ENCODE measurements around the gene CFAP100.

Gene CFAP100

DNA sequence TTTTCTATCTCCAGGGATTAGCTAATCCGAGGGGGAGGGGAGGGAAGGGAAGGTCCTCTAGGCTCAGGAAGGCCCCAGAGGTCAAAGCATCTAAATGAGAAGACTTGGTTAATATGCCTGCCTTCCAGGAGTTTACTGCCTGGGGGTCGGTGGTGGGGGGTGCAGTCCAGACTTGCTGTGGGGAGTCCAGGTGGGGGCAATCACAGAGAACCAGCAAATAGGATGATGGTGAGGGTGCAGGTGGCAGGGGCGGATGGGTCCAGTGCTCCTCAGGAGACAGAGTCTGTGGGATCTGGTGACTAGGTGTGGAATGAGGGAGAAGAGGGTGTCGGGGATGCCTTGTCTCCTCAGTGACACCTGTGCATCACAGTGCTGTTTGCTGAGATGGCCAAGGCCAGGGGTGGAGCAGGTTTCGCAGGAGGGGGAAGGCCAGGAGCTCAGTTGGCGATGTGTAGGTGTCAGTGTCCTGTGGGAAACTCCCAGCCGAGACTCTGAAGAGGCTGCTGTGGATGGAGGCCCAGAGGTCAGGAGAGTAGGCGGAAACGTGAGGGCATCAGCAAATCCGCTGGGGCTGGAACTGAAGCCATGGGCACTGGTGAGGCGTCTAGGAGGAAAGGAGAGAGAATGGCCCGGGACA is 8.1 kb downstream of the CFAP100 start:
- DNase-seq, result no peak
- TF ChIP-seq, protein P1, sequence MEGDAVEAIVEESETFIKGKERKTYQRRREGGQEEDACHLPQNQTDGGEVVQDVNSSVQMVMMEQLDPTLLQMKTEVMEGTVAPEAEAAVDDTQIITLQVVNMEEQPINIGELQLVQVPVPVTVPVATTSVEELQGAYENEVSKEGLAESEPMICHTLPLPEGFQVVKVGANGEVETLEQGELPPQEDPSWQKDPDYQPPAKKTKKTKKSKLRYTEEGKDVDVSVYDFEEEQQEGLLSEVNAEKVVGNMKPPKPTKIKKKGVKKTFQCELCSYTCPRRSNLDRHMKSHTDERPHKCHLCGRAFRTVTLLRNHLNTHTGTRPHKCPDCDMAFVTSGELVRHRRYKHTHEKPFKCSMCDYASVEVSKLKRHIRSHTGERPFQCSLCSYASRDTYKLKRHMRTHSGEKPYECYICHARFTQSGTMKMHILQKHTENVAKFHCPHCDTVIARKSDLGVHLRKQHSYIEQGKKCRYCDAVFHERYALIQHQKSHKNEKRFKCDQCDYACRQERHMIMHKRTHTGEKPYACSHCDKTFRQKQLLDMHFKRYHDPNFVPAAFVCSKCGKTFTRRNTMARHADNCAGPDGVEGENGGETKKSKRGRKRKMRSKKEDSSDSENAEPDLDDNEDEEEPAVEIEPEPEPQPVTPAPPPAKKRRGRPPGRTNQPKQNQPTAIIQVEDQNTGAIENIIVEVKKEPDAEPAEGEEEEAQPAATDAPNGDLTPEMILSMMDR (IDR thresholded peaks at IDR 0.05; ENCODE audit: low read depth, low read length, missing control alignments), result no peak
- H3K36me3 ChIP-seq (replicated peaks), result no peaks in the 10 kb centered on the region
- in situ Hi-C loops (cut with HindIII; ENCODE audit: low pct_ligation_motif_present, low sequenced_read_pairs), result no loop called here
- H3K4me3 ChIP-seq (ENCODE audit: low read depth, low read length), result no peak overlapping the region
- no peak overlapping the region for H3K27ac ChIP-seq
- H3K27me3 ChIP-seq (replicated peaks), result no peaks in the 10 kb centered on the region

DNA sequence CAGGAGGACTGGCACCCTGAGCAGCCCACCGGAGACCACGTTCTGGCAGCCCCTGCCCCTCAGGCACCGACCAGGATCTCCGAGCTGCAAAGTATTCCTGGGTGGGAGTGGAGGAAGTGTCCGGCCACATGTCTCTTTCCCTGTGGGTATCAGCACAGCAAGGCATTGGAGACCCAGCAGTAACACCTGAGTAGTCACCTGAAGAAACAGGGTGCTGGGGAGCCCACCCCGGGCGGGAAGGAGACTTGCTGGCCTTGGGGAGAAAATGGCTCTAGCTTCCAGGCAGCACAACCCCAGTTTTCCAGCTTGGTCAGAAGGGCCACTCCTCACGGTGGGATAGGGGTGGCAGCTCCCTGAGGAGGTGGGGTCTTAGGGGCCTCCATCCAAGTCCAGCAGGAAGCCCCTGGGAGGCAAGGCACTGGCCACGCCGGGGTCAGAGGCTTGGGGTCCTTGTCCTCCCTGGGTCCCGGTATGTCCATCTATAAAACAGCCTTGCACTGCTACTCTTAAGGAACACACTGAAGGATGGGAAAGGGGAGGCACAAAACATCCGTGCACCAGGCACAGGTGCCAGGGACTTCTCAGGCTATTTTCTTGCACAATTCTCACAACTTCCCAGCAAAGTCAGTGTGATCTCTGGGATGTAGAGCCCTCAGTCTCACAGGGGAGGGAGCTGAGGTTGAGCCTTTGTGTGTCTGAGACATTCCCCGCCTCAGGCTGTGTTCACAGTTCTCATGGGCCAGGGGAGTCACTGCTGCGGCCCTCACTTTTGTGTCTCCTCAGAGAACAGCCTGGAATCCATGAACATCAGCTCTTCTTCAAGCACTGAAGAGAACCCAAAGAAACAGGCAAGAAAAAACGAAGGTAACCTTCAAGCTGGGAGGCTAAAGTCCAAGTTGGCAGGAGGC is 11.9 kb downstream of the CFAP100 start:
- no peak for DNase-seq
- no peaks in the 10 kb centered on the region for H3K36me3 ChIP-seq (replicated peaks)
- H3K27ac ChIP-seq, result no peak overlapping the region
- no peak overlapping the region for H3K4me3 ChIP-seq (ENCODE audit: low read depth, low read length)
- in situ Hi-C loops (cut with HindIII; ENCODE audit: low pct_ligation_motif_present, low sequenced_read_pairs), result no loop called here
- H3K27me3 ChIP-seq (replicated peaks), result no peaks in the 10 kb centered on the region
- TF ChIP-seq, protein P1 (IDR thresholded peaks at IDR 0.05; ENCODE audit: low read depth, low read length, missing control alignments), result no peak

DNA sequence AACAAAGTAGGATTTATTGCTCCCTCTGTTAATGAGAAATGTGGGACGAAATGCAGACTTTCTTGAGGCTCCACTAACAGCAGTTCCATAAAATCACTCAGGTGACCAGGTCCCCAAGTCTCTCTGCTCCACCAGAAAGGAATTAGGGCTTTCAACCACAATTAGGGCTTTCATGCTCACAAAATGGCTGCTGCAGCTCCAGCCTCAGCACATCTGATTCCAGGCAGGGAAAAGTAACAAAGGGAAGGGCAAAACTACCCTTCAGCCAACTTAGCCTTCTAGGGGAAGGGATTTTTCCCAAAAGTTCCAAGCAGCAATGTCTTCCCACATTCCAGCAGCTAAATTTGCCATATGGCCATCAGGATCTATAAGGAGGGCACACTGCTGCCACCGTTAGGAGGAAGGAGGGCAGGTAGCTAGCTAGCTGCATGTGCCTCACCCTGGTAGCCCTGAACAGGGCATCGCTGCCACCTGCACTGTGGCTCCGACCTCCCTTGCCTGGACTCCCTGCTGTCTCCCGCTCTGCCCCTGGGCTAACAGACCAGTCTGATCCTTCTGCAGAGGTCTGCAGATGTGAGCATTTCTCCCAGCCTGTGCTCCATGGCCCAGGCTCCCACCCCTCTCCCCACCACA is 12.8 kb downstream of the CFAP100 start:
- Histone ChIP-seq H3K4me3 (ENCODE audit: low read depth, low read length) (no peak overlapping the region), H3K27ac (no peak overlapping the region), H3K36me3 (replicated peaks) (no peaks in the 10 kb centered on the region), H3K27me3 (replicated peaks) (no peaks in the 10 kb centered on the region)
- in situ Hi-C loops (cut with HindIII; ENCODE audit: low pct_ligation_motif_present, low sequenced_read_pairs), result no loop called here
- TF ChIP-seq, protein P1 (IDR thresholded peaks at IDR 0.05; ENCODE audit: low read depth, low read length, missing control alignments), result no peak
- no peak for DNase-seq

DNA sequence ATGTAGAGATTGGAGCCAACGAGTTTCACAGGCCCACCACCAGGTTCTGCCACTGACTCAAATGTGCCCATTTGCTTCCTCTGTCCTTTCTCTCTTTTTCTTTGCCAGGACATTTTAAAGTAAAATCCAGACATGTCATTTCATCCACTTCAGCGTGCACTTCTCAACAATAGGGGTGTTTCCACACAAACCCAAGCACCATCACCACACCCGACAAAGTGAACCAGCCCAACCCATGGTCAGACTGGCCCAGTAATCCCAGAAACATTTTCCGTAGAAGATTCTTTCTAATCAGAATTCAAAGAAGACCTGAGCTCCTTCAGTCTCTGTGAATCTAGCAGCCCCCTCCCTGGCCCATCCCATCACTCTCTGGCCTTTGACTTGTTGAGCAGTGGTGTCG is 13.4 kb downstream of the CFAP100 start:
- H3K4me3 ChIP-seq (ENCODE audit: low read depth, low read length), result no peak overlapping the region
- TF ChIP-seq, protein P1 (IDR thresholded peaks at IDR 0.05; ENCODE audit: low read depth, low read length, missing control alignments), result no peak
- in situ Hi-C loops (cut with HindIII; ENCODE audit: low pct_ligation_motif_present, low sequenced_read_pairs), result no loop called here
- H3K36me3 ChIP-seq (replicated peaks), result no peaks in the 10 kb centered on the region
- no peak for DNase-seq
- H3K27ac ChIP-seq, result no peak overlapping the region
- H3K27me3 ChIP-seq (replicated peaks), result no peaks in the 10 kb centered on the region

DNA sequence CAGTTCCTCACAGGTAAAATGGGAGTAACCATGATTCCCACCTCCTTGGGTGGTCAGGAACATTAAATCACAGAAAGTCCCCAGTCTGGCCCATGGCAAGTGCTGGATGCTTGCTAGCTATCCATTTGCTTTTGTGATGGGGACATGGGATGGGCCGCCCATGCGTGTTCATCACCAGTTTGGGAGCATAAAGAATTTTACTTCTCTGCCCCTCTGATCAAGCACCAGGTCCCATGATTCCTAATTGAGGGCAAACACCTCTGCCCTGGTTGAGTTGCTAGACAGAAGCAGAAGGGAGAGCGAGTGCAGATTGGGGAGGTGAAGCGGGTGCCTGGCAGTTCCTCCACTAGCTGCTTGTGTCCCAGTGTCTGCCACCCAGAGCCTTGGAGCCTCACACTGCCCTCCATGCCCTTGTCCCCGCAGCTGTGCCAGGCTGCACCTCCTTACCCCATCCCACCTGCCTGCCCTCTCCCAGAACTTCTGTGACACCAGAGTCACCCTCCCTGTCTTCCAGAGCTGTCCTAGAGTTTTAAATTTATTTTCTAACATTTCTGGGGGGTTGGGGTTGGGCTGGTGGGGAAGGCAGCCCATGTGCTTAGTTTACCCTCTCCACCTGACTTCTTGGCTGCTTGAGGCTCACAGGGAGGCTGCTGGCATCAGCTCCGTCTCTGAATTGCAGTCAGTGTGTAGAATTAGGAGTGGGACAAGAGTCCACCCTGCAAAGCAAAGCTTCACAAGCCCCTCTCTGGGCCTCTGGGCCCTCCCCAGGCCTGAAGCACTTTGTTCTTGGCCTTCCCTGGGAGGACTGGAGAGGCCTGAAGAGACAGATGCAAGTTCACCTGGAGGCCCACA is 18.4 kb downstream of the CFAP100 start:
- TF ChIP-seq, protein P1 (IDR thresholded peaks at IDR 0.05; ENCODE audit: low read depth, low read length, missing control alignments), result no peak
- in situ Hi-C loops (cut with HindIII; ENCODE audit: low pct_ligation_motif_present, low sequenced_read_pairs), result no loop called here
- H3K27ac ChIP-seq, result no peak overlapping the region
- H3K27me3 ChIP-seq (replicated peaks), result peaks cover 8% of the 10 kb centered on the region
- DNase-seq, result no peak
- no peak overlapping the region for H3K4me3 ChIP-seq (ENCODE audit: low read depth, low read length)
- no peaks in the 10 kb centered on the region for H3K36me3 ChIP-seq (replicated peaks)

Data from brain microvascular endothelial cell (primary cell).